Esophagus muscularis mucosa (tissue), 4 donors: Measurements from ENCODE around the gene IPO13.

Experiments
- EP300 ChIP-seq: sonication (generic); formaldehyde crosslinking; IDR thresholded peaks from one replicate; pipeline ENCODE4 v1.6.1; 2017; ENCODE audit warnings: antibody characterized with exemption
- POLR2AphosphoS5 ChIP-seq, 2 donors: sonication (generic); formaldehyde crosslinking; IDR thresholded peaks; one replicate each; pipeline ENCODE4 v1.6.1; 2017; ENCODE audit warnings: antibody characterized with exemption in 2 of 2
- TF ChIP-seq, protein P1 (sequence below), 3 experiments: fragments of 200-600 bp in 2 of 3; fragments of 450-650 bp in 1 of 3; sonication (generic) in 2 of 3; IDR thresholded peaks; one replicate each; pipeline ENCODE4 v1.5.1; 2017 to 2019; ENCODE audit warnings: antibody characterized with exemption in 3 of 3, mild to moderate bottlenecking in 2 of 3, moderate library complexity in 1 of 3

DNA sequence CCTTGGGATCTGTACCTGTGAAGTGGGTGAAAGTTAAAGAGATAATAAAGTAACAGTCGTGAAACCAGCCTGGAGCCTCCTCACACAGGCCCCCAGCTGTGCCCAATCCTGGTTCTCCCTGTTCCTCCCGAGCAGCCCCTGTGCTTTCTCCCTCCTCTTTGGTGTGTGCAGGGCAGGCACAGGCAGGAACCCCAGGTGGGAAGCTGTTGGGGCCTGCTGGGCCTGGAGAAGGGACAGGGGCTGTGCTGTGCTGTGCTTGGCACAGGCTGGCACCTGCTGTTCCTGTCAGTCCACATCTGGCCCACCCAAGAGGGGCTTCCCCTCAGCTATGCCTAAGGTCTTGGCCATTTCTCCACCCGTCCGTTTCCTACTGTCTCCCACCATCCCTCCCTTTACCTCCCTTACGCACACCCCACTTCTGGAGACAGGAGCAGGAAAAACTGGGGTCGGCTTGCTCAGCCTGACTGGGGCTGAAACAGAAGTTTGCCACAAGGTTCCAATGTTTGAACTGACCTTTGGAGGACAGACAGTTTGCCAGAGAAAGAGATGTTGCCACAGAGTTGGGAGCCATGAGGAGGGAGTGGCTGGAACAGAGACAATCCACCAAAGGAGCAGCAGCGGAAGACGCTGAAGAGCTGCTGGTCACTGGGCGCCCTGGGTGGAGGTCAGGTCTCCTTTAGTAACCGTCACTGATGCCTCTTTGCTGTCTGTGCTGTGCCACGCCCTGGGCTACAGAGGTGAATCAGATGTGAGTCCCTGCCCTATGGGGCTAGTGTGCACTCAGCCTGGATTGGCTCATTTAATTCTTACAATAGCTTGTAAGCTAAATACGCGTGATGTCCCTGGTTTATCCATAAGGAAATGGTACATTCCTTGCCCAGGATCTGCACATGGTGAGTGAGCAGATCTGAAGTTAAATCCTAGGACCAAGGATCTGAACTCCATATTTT, 31.9 kb upstream of the IPO13 start:
- no peak for TF ChIP-seq POLR2AphosphoS5 (IDR thresholded peaks at IDR 0.05)
- TF ChIP-seq, protein P1, sequence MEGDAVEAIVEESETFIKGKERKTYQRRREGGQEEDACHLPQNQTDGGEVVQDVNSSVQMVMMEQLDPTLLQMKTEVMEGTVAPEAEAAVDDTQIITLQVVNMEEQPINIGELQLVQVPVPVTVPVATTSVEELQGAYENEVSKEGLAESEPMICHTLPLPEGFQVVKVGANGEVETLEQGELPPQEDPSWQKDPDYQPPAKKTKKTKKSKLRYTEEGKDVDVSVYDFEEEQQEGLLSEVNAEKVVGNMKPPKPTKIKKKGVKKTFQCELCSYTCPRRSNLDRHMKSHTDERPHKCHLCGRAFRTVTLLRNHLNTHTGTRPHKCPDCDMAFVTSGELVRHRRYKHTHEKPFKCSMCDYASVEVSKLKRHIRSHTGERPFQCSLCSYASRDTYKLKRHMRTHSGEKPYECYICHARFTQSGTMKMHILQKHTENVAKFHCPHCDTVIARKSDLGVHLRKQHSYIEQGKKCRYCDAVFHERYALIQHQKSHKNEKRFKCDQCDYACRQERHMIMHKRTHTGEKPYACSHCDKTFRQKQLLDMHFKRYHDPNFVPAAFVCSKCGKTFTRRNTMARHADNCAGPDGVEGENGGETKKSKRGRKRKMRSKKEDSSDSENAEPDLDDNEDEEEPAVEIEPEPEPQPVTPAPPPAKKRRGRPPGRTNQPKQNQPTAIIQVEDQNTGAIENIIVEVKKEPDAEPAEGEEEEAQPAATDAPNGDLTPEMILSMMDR (IDR thresholded peaks at IDR 0.05), result no peak
- no peak for TF ChIP-seq EP300
